HT1080 (cell line): ENCODE measurements around the gene ASB1. TPM values are rescaled to one million over a fixed set of nuclear protein-coding genes. Genes with fewer than 3 reads are reported as not detected.
A peak's percentile ranks its signal among the peaks of the same experiment; 100 is the strongest.

Experiments used
- DNase-seq: peaks from one replicate; pipeline ENCODE4 v3.0.0-alpha.2; 2015; ENCODE audit warnings: low read depth
- polyA plus RNA-seq, 2 experiments: library from polyadenylated mRNA; depleted of rRNA; stranded (reverse); fragments of >200 nt; gene quantifications; 2 replicates each; pipeline ENCODE4 v1.2.3, GENCODE V29; 2015
- total RNA-seq: library from RNA; depleted of rRNA; stranded (reverse); fragments of >200 nt; shearing (Covaris generic); gene quantifications from 2 replicates; pipeline ENCODE4 v1.2.3, GENCODE V29; 2014; rRNA removed

ASB1 gene, protein sequence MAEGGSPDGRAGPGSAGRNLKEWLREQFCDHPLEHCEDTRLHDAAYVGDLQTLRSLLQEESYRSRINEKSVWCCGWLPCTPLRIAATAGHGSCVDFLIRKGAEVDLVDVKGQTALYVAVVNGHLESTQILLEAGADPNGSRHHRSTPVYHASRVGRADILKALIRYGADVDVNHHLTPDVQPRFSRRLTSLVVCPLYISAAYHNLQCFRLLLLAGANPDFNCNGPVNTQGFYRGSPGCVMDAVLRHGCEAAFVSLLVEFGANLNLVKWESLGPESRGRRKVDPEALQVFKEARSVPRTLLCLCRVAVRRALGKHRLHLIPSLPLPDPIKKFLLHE
- total RNA-seq, result 49.9 and 56.6 TPM in 2 replicates
- polyA plus RNA-seq (2015; cell fraction: cytosol; rRNA removed), result 57.8 and 61.7 TPM in 2 replicates
- 98.2 and 121 TPM in 2 replicates for polyA plus RNA-seq (2015; cell fraction: nucleus; rRNA removed)

DNA sequence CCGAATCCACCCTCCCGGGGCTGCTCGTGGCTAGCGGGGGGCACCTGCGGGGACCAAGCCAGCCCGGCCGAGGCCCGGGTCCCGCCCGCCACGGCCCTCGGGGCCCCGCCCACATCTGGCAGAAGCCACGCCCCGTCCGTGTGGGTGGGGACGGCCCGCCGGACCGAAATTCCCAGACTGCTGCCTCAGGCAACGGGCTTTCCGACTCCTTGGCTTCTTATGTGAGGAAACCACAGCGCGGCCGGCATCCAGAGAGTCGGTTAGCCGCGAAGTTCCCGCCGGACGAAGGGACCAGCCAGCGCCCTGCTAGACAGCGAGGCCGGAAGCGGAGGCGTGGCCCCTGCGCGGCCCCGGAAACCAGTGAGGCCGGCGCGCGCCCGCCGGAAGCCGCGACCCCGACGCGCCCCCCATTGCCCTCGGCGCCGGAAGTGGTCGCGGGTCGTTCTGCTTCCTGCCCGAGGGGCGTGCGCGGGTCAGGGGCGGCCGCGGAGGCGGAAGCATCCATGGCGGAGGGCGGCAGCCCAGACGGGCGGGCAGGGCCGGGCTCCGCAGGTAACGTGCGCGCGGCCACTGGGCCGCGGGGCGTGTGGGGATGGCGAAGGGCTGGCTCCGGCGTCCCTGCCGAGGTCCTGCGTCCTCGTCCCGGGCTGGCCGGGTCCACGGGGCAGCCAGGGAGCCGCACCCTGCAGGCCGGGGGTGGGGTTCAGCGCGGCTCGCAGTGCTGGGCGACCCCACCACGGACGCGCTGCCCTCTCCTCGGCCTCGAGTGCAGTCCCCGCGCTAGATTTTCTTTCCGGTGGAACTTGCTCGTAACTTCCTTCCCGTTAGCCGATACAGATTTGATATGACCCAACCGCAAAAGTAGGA is at the start of gene ASB1:
Gene ASB1 (plus strand): TSS at position 360 of the 867 bp plus-strand sequence. CDS start 144 bp downstream, at position 504.
- DNase-seq, result peak; percentile 93

DNA sequence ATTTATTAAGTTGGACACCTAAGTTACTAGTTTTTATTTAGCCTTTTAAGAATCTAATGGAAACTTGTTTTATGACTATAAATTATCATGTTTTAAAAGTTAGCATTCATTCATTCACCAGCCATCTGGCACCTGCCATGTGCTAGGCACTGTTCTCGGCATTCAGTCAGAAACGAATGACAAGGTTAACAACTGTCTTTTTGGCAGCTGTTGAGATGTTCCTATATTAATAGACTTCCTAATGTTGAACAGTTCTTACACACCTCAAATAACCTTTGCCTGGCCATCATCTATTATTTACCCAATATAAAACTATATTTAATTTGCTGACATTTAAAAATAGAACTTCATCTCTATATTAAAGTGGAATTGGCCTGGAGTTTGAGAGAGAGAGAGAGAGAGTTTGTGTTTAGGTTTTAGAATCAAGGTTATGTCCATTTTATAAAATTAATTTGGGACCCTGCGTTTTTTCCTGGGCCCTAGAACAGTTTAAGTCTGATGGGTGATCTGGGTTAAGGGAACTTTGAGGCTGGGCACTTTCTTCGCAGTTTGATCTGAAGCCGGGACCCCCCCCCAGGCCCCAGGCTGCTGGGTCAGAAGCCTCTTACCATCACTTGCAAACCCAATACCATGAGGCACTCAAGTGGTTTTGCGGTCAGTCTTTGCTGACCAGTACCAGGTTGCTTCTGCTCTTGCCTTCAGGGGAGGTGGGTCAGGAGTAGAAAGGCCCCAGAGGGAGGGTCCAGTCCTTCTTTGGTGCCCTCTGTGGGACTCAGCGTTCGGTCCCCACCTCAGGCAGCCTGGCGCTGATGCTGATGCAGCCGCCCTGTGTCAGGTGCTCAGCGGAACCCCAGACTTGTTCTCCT is 48.3 kb upstream of the ASB1 start:
- DNase-seq, result no peak

DNA sequence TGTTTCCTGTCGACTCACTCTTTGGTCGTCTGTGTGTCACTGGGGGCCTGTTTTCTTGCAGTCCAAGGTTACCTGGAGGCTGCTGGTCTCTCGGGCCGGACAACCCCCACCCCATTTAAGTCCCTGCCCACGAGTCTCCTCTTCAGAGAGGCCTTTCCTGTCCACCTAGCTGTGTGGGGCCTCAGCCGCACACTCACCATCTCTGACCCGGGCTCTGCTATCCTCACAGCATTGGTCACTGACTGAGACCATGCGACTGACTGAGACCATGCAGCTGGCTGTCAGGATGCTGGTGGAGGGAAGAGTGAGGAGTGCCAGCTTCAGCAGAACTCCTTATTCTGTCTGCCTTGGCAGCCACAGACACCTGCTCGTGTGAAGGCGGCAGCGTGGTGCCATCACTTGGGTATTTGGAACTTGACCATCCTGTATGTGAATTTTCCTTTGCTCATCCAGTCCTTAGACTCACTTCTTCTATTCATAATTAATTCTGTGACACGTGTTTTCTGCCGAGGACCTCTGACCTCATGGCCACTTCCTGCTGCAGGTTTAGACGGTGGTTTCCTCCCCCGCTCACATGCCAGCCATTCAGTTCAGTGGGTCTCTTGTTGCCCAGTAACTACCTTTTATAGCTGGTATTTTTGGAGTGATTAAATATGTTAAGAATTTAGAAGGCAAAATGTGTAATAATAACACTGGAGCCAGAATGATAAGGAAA is 47.5 kb upstream of the ASB1 start:
- peak; percentile 75 for DNase-seq

DNA sequence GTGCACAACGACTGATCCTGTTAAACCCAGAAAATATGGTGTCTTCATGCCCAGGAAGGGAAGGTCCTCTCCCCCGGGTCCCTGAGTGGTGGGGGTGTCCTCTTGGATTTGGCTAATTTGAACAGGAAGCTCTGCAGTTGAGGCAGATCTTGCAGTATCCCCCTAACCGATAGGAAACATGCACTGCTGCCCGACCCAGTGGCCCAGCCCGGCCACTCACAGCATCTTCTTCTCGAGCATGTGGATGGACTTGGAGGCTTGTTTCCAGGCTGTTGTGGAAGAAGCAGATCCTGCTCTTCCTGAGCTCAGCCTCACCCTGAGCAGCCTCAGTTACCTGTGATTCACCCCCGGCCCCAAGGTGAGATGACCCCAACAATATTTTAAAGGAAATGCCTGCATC is 46.4 kb upstream of the ASB1 start:
- no peak for DNase-seq

DNA sequence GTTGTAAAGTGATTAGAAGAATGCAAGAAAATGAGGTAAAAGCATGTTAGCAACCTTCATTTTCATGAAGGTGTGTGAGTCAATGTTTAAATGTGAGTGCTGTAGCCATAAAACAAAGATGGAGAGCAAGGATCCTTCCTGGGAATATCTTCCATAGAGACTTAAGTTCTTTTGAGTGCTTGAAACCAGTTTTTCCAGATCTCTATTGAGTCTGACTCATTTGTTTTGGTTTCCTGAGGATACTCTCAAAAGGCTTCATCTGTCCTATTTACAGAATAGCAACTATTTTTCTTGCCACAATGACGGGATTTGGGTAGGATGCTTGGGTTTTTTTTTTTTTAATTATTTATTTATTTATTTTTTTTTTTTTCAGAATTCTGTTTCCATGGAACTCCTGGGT is 45.9 kb upstream of the ASB1 start:
- DNase-seq, result peak; percentile 15

DNA sequence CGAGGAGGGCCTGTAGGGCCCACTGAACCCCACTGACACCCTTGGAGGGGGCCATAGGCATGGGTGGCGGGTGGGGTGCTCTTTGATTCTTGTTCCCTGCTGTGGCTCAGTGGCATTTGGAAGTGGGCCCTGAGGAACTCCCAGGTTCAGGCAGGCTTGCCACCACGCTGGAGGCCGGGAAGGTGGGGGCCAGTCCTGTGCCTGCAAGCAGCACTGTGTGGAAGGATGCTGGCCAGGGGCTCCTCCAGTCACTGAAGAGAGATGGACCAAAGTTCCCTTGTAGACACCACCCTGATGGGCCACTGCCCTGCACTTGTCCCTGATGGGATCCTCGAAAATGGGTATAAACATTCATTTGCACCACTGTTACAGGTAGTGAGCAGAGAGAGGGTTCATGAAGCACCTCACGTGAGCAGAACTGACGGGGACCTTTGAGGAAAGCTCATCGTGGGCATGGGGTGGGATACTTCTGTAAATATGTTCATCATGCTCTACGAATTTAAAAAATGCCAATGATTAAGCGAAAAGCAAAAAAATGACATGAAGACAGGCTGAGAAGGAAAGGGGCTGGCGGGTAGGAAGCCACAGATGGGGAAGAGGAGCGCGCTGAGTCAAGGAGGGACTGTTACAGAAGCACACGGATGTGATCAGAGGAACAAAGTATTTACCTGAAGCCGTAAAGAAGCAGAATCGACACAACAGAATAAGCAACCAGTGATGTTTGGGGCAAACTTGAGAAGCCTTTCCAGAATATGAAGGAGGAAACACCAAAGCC is 45.2 kb upstream of the ASB1 start:
- no peak for DNase-seq

DNA sequence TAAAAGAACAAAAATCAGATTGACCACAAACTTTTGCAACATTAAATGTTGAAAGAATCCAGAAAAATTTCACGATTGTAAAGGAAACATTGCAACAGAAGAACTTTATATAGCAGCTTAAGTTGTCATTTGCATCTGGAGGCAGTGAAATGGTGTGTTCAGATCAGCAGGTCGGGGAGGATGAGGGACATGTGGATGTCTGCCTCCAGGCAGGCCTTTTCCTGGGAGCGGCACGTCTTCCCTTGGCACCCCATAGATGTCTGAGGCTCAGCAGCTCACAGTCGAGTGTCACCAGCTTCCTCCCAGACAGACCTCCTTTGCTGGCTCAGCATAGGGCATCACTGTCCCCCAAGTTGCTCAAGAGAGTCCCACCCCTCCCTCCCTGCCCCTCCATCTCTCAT is 44.3 kb upstream of the ASB1 start:
- DNase-seq, result no peak

DNA sequence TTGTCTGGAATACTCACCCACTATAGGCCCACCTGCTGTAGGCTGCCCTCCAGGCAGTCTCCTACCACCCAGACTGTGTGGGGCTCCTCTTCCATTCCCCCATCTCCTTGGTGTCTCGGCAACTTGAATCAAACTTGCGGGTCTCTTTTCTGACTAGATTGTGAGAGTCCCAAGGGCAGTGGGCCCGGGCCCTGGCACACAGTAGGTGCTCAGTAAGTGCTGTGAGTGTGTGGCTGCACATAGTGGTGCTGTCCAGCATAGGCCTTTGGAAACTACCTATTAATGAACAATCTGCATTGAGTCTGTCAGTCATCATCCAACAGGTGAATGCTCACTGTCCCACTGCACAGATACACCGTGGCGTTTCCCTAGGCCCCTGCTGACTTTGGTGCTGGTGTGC is 43.6 kb upstream of the ASB1 start:
- DNase-seq, result no peak

DNA sequence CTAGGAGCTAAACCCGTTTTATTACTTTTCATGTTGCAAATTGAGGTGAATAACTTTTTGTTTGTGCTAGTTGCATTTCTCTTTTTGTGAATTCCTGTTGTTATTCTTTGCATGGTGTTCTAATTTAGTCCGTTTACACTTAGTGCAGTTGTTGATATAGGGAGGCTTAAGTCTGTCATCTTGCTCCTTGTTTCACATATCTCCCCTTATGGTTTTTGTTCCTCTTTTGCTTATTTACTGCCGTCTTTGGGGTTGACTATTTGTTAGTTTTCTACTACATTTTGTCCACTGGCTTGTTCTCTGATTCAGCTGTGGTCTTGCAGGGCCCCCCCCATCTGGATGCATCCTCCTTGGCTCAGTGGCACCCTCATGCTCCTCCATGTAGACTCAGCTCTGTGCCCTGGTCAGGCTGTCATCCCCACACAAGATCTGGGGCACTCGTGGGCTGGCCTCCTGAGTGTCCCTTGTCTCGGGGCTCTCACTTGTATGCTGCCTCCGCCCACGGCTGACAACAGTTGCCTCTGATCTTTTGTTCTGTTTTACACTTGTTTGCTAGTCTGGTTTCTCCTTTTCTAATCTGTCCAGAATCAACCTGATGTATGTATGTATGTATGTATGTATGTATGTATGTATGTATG is 42.9 kb upstream of the ASB1 start:
- no peak for DNase-seq

DNA sequence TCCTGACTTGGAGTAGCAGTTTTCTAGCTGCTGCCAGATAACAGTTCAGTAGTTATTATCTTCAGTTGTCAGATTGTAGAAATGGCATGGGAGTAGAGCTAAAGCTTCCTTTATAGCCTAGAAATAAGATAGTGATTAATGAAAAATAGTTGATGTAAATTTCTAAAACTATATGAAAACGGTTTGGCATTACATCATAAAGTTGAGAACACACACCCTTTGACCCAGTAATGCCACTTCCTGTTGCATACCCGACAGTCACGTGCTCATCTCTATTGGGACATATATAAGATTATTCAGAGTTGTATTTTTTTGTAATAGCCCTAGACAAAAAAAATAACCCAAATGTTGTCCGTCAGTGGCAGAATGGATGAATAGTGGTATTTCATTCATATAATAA is 39.4 kb upstream of the ASB1 start:
- DNase-seq, result no peak

DNA sequence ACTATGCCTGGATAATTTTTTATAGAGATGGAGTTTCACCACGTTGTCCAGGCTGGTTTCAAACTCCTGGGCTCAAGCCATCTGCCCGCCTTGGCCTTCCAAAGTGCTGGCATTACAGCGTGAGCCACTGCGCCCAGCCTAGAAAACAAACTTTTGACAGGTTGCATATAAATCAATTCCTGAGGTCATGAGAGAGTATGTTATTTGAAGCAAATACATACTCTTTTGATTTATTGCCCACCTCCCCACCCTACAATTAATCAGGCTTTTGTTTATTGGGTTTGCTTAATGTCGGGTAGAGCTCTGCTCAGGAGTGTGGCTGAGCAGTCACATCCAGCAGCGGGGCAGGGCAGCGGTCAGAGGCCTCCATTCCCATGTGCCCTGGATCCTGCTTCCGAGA is 37.9 kb upstream of the ASB1 start:
- no peak for DNase-seq

DNA sequence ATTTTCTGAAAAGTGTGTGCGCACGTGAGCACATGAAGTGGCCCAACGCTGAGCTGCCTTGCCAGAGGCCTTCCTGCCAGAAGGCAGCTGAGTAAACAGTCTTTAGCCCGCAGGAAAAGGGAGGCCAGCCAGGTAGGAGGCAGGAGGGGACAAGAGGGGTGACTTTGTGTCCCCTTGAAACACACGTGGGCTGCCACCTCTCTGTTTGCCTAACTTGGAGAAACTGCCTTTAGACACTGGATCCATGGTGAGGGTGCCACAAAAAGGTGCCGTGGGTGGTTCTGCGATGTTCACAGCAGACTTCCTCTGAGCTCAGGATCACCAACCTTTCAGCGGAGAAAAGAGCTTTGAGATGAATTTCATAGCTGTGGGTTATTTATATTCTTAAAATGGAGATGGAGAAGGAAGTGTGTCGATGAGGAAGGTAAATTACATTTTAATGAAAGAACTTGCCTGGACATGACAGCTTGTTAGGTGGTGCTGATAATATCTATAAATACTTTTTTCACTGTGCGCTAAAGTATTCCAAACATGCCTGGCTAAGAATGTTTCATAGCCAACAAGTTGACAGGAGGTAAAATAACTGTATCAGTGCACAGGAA is 36.6 kb upstream of the ASB1 start:
- DNase-seq, result no peak

DNA sequence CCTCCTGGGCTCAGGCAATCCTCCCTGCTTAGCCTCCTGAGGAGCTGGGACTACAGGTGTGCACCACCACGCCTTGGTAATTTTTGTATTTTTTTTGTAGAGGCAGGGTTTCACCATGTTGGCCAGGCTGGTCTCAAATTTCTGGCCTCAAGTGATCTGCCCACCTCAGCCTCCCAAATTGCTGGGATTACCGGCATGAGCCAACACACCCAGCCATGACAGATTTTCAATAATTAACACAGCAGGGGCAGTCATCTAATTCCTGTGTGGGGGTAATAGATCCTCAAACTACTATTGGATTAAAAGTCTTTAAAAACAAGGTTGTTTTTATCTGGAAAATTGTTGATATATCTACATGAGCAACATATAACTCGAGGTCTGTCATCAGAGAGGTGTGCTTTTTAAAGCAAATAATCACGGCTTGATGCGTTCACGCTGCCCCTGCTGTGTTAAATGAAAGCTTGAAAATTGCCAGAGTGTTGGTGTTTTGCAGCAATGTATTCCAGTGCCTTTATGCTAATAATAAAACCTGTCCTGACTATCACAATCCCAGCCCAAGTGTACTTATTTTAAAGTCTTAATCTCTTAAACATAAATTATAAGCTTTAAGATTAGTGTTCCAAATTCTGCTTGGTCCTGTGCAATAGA is 35.6 kb upstream of the ASB1 start:
- DNase-seq, result no peak

DNA sequence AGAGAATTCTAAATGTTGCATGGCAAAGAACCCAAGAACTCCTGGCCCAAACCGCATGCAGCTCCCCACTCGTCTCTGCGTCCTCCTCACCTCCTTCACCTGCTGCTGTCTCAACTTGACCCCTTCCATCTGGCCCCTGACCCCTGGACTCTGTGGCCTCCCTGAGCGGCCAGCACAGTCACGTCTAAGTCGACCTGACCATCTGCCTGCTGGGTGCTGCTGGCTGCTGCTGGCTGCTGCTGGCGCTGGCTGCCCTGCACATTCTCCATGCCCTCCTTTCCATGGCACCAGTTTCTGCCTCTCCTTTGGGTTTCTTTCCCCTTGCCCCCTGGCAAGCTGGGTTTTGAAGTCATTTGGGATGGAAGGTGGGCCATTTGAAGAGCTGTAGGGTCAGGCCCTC is 30.1 kb upstream of the ASB1 start:
- no peak for DNase-seq

DNA sequence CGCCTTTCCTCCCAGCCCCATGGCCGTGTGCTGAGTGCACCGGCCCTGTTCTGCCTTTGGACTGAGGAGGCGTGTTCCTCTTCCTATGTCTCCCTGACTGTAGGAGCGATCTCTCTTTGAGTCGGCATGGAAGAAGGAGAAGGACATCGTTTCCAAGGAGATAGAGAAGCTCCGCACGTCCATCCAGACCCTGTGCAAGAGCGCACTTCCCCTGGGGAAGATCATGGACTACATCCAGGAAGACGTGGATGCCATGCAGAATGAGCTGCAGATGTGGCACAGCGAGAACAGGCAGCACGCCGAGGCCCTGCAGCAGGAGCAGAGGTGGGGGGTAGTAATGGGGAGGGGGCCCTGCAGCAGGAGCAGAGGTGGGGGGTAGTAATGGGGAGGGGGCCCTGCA is 29.4 kb upstream of the ASB1 start:
- DNase-seq, result no peak

DNA sequence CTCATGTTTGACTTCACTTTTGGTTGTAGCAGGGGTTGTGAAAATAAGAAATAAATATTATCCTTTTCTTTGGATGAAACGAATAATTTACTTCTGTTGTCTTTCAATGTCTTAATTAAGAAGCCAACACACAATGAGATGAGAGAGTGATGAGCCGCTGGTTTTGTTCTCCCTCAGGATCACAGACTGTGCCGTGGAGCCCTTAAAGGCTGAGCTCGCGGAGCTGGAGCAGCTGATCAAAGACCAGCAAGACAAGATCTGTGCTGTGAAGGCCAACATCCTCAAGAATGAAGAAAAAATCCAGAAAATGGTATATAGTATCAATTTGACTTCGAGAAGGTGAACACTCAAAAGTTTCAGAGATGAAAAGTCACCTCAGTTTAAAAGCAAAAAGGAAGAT is 28.1 kb upstream of the ASB1 start:
- no peak for DNase-seq

DNA sequence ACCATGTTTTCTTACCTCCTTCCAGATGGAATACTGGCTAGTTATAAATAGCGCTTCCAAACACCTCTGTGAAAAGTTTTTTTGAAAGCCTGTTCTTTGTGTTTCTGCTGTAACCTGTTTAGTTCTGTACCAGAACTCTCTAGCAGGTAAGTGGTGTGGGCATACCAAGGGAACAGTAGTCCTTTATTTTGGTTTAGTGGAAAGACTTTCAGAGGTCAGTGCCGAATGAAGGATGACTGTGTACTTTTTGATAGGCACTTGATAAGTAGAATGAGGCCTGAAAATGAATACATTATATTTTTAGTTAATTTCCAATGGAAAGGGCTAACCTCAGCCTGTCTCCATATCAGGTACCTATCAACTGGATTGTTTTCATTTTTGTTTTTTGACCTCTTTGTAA is 27.6 kb upstream of the ASB1 start:
- DNase-seq, result no peak

DNA sequence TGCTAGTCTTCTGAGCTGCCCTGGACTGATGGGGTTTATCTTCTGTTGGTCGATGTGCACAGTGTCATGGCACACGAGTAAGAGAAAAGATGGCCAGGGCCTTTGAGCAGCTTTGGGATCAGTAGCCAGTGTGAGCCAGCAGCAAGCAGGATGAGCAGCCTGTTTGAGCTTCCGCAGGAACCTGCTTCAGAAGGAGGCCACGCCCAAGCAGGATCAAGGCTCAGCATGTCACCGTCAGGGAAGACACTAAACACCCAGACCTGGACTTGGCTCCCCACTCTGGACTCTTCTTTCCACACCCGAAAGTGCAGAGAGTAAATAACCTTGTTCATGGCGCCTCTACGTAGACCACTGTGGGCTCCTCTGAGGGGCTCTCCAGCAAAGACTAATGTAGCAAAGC is 25.2 kb upstream of the ASB1 start:
- DNase-seq, result no peak
